HUES64 (cell line): Measurements from ENCODE around the gene ACTG1.

Source experiments
- H3K27ac ChIP-seq: 2 replicates; pipeline ENCODE4 v1.7.0; 2013; ENCODE audit warnings: low read depth, low read length, inconsistent platforms
- H3K27me3 ChIP-seq: 2 replicates; pipeline ENCODE4 v1.6.1; 2013; ENCODE audit warnings: mild to moderate bottlenecking, low read length; ENCODE audit not compliant: insufficient read depth
- H3K36me3 ChIP-seq: 2 replicates; pipeline ENCODE4 v1.6.1; 2013; ENCODE audit warnings: mild to moderate bottlenecking, low read length; ENCODE audit not compliant: insufficient read depth
- H3K4me1 ChIP-seq: 2 replicates; pipeline ENCODE4 v1.6.1; 2013; ENCODE audit warnings: mild to moderate bottlenecking, low read length, moderate library complexity; ENCODE audit not compliant: insufficient read depth
- H3K4me3 ChIP-seq: 2 replicates; pipeline ENCODE4 v1.5.1; 2013; ENCODE audit warnings: mild to moderate bottlenecking, low read length, moderate library complexity
- H3K9ac ChIP-seq: 2 replicates; pipeline ENCODE4 v1.6.1; 2013; ENCODE audit warnings: mild to moderate bottlenecking, low read depth, low read length
- H3K9me3 ChIP-seq: 2 replicates; pipeline ENCODE4 v1.6.1; 2013; ENCODE audit warnings: low read depth, low read length; ENCODE audit not compliant: insufficient read depth
- WGBS: fragments of 150-250, 120-280 bp; methylation state at CpG from one replicate; pipeline ENCODE4 v1.1.7; 2013; ENCODE audit warnings: missing lambda C conversion rate; 5-methylcytosine and 5-hydroxymethylcytosine counted together

ACTG1 gene

GRCh38 chr17:81544281-81544974 is 31.8 kb upstream of the ACTG1 start:
- no peak overlapping the region for H3K9ac ChIP-seq
- peaks cover 77% of the 10 kb centered on the region for H3K36me3 ChIP-seq
- no peaks in the 10 kb centered on the region for H3K9me3 ChIP-seq
- 89% methylated on average over 16 of the region's 16 CpGs for WGBS
- H3K27me3 ChIP-seq: no peaks in the 10 kb centered on the region
- H3K27ac ChIP-seq: no peak overlapping the region
- H3K4me3 ChIP-seq: no peak overlapping the region
- no peaks in the 10 kb centered on the region for H3K4me1 ChIP-seq

- Histone ChIP-seq H3K4me1 (no peaks in the 10 kb centered on the region), H3K27ac (no peak overlapping the region), H3K9me3 (no peaks in the 10 kb centered on the region), H3K27me3 (no peaks in the 10 kb centered on the region), H3K9ac (no peak overlapping the region), H3K4me3 (no peak overlapping the region), H3K36me3 (peaks cover 71% of the 10 kb centered on the region)
- WGBS: 95% methylated on average over 15 of the region's 15 CpGs
Observed at GRCh38 chr17:81543756-81544155, 31.2 kb upstream of the ACTG1 start.

- peaks cover 68% of the 10 kb centered on the region for H3K36me3 ChIP-seq
- H3K4me3 ChIP-seq: no peak overlapping the region
- H3K9me3 ChIP-seq: no peaks in the 10 kb centered on the region
- no peak overlapping the region for H3K9ac ChIP-seq
- 96% methylated on average over 14 of the region's 14 CpGs for WGBS
- no peaks in the 10 kb centered on the region for H3K4me1 ChIP-seq
- no peaks in the 10 kb centered on the region for H3K27me3 ChIP-seq
- no peak overlapping the region for H3K27ac ChIP-seq
Observed at GRCh38 chr17:81543339-81543675, 30.7 kb upstream of the ACTG1 start.

GRCh38 chr17:81542431-81543338 is 30.1 kb upstream of the ACTG1 start:
- Histone ChIP-seq H3K27me3 (no peaks in the 10 kb centered on the region), H3K4me1 (no peaks in the 10 kb centered on the region), H3K36me3 (peaks cover 62% of the 10 kb centered on the region), H3K27ac (no peak overlapping the region), H3K9ac (no peak overlapping the region), H3K9me3 (no peaks in the 10 kb centered on the region), H3K4me3 (no peak overlapping the region)
- WGBS: 95% methylated on average over 15 of the region's 15 CpGs

- Histone ChIP-seq H3K27me3 (peaks cover 13% of the 10 kb centered on the region), H3K36me3 (peaks cover 46% of the 10 kb centered on the region), H3K4me1 (peaks cover 3% of the 10 kb centered on the region; the same call in 1 of the 2 replicates), H3K27ac (no peak overlapping the region), H3K4me3 (no peak overlapping the region), H3K9me3 (no peaks in the 10 kb centered on the region), H3K9ac (no peak overlapping the region)
- 94% methylated on average over 16 of the region's 17 CpGs for WGBS
Observed at GRCh38 chr17:81541123-81541522, 28.5 kb upstream of the ACTG1 start.

GRCh38 chr17:81540676-81541027 is 28.1 kb upstream of the ACTG1 start:
- 94% methylated on average over 14 of the region's 14 CpGs for WGBS
- H3K4me3 ChIP-seq: no peak overlapping the region
- no peak overlapping the region for H3K27ac ChIP-seq
- H3K36me3 ChIP-seq: peaks cover 41% of the 10 kb centered on the region
- no peaks in the 10 kb centered on the region for H3K9me3 ChIP-seq
- no peak overlapping the region for H3K9ac ChIP-seq
- peaks cover 3% of the 10 kb centered on the region; the same call in 1 of the 2 replicates for H3K4me1 ChIP-seq
- H3K27me3 ChIP-seq: peaks cover 17% of the 10 kb centered on the region

- H3K36me3 ChIP-seq: peaks cover 36% of the 10 kb centered on the region
Observed at GRCh38 chr17:81539961-81540675, 27.5 kb upstream of the ACTG1 start.

GRCh38 chr17:81539571-81539900 is 26.9 kb upstream of the ACTG1 start:
- no peak overlapping the region for H3K4me3 ChIP-seq

More at GRCh38 chr17:81539961-81540675, 27.5 kb upstream of the ACTG1 start:
- no peak overlapping the region for H3K4me3 ChIP-seq
- peaks cover 20% of the 10 kb centered on the region for H3K27me3 ChIP-seq
- WGBS: 97% methylated on average over 28 of the region's 28 CpGs
- H3K9ac ChIP-seq: no peak overlapping the region
- H3K9me3 ChIP-seq: no peaks in the 10 kb centered on the region
- H3K27ac ChIP-seq: no peak overlapping the region
- H3K4me1 ChIP-seq: peaks cover 3% of the 10 kb centered on the region; the same call in 1 of the 2 replicates

GRCh38 chr17:81538651-81539570 is 26.3 kb upstream of the ACTG1 start:
- Histone ChIP-seq H3K4me3 (no peak overlapping the region), H3K9me3 (no peaks in the 10 kb centered on the region), H3K4me1 (peaks cover 3% of the 10 kb centered on the region; the same call in 1 of the 2 replicates), H3K27me3 (peaks cover 20% of the 10 kb centered on the region), H3K27ac (no peak overlapping the region), H3K9ac (no peak overlapping the region), H3K36me3 (peaks cover 26% of the 10 kb centered on the region)
- 93% methylated on average over 26 of the region's 26 CpGs for WGBS

More at GRCh38 chr17:81539571-81539900, 26.9 kb upstream of the ACTG1 start:
- peaks cover 3% of the 10 kb centered on the region; the same call in 1 of the 2 replicates for H3K4me1 ChIP-seq
- H3K36me3 ChIP-seq: peaks cover 32% of the 10 kb centered on the region
- H3K9ac ChIP-seq: no peak overlapping the region
- no peak overlapping the region for H3K27ac ChIP-seq
- peaks cover 20% of the 10 kb centered on the region for H3K27me3 ChIP-seq
- 90% methylated on average over 10 of the region's 10 CpGs for WGBS
- no peaks in the 10 kb centered on the region for H3K9me3 ChIP-seq

- H3K27ac ChIP-seq: no peak overlapping the region
- no peaks in the 10 kb centered on the region for H3K9me3 ChIP-seq
- H3K36me3 ChIP-seq: peaks cover 16% of the 10 kb centered on the region
- H3K27me3 ChIP-seq: peaks cover 26% of the 10 kb centered on the region
- no peak overlapping the region for H3K4me3 ChIP-seq
- no peak overlapping the region for H3K9ac ChIP-seq
- peaks cover 3% of the 10 kb centered on the region; the same call in 1 of the 2 replicates for H3K4me1 ChIP-seq
- 82% methylated on average over 26 of the region's 26 CpGs for WGBS
Observed at GRCh38 chr17:81537856-81538555, 25.4 kb upstream of the ACTG1 start.
